SK-N-SH (cell line): ENCODE measurements around the gene OR2B2. TPM values are rescaled to one million over a fixed set of nuclear protein-coding genes. Genes with fewer than 3 reads are reported as not detected.

Experiments used
- CTCF ChIA-PET: fragments of 300-600, 350-600 bp; formaldehyde crosslinking; extraction: SDS; loops from one replicate; lab custom pipeline; 2021; lab: Yijun Ruan, JAX
- POLR2A ChIA-PET: fragments of 350-600 bp; sonication (Branson Sonifier 250); formaldehyde crosslinking; extraction: SDS; loops from one replicate; lab custom pipeline; 2020; ENCODE audit warnings: antibody characterized with exemption, inconsistent platforms; lab: Yijun Ruan, JAX
- DNase-seq: peaks from one replicate; pipeline ENCODE4 v3.0.0; 2012
- H2AFZ ChIP-seq: fragments of 200-600 bp; sonication (generic); 2 replicates; pipeline ENCODE4 v1.8.1; 2016; ENCODE audit warnings: antibody characterized with exemption, mild to moderate bottlenecking, low read depth
- H3F3A ChIP-seq: fragments of 200-600 bp; sonication (generic); replicated peaks from 2 replicates; pipeline ENCODE3; 2016; ENCODE audit warnings: antibody characterized with exemption, mild to moderate bottlenecking; ENCODE audit not compliant: insufficient read depth
- H3K27ac ChIP-seq, 2 experiments: fragments of 200-500 bp in 1 of 2; fragments of 200-600 bp in 1 of 2; sonication (Bioruptor generic) in 1 of 2; sonication (generic), shearing (Covaris generic) in 1 of 2; 2 replicates each; pipeline versions ENCODE4 v1.5.1 to v1.6.1; 2014 to 2016; ENCODE audit warnings: low read depth in 2 of 2, inconsistent platforms in 1 of 2, low read length in 1 of 2, mild to moderate bottlenecking in 1 of 2, mixed read lengths in 1 of 2
- H3K27me3 ChIP-seq: fragments of 200-600 bp; sonication (generic), shearing (Covaris generic); 2 replicates; pipeline ENCODE4 v1.6.1; 2016; ENCODE audit warnings: mixed run types; ENCODE audit not compliant: insufficient read depth
- H3K36me3 ChIP-seq, 2 experiments: fragments of 200-500 bp in 1 of 2; fragments of 200-600 bp in 1 of 2; sonication (Bioruptor generic) in 1 of 2; sonication (generic) in 1 of 2; replicated peaks in 1 of 2; 2 replicates each; pipeline versions ENCODE3 to v1.5.1; 2014 to 2016; ENCODE audit warnings: low read length in 1 of 2, mild to moderate bottlenecking in 1 of 2; ENCODE audit not compliant: insufficient read depth in 2 of 2, control insufficient read depth in 1 of 2
- H3K4me1 ChIP-seq, 2 experiments: fragments of 200-500 bp in 1 of 2; fragments of 200-600 bp in 1 of 2; sonication (Bioruptor generic) in 1 of 2; sonication (generic), shearing (Covaris generic) in 1 of 2; 2 replicates each; pipeline versions ENCODE4 v1.5.1 to v1.6.1; 2014 to 2016; ENCODE audit warnings: low read depth in 1 of 2, low read length in 1 of 2, mixed run types in 1 of 2; ENCODE audit not compliant: insufficient read depth in 2 of 2, control insufficient read depth in 1 of 2
- H3K4me2 ChIP-seq: fragments of 200-600 bp; sonication (generic), shearing (Covaris generic); 2 replicates; pipeline ENCODE4 v1.6.1; 2017; ENCODE audit warnings: mixed run types
- H3K4me3 ChIP-seq, 2 experiments: fragments of 200-500 bp in 1 of 2; fragments of 200-600 bp in 1 of 2; sonication (Bioruptor generic) in 1 of 2; sonication (generic), shearing (Covaris generic) in 1 of 2; 2 replicates each; pipeline versions ENCODE4 v1.5.1 to v1.8.1; 2014 to 2016; ENCODE audit warnings: low read depth in 2 of 2, inconsistent platforms in 1 of 2, low read length in 1 of 2, mild to moderate bottlenecking in 1 of 2, mixed read lengths in 1 of 2, moderate library complexity in 1 of 2
- H3K79me2 ChIP-seq: fragments of 200-600 bp; sonication (generic); 2 replicates; pipeline ENCODE4 v1.8.1; 2017; ENCODE audit warnings: mild to moderate bottlenecking; ENCODE audit not compliant: insufficient read depth
- H3K9ac ChIP-seq: fragments of 200-600 bp; sonication (generic); 2 replicates; pipeline ENCODE4 v1.6.1; 2017; ENCODE audit warnings: mixed run types
- H3K9me2 ChIP-seq: fragments of 200-600 bp; sonication (generic); 2 replicates; pipeline ENCODE4 v1.6.1; 2017; ENCODE audit warnings: mixed run types
- H3K9me3 ChIP-seq: fragments of 200-600 bp; sonication (generic); 2 replicates; pipeline ENCODE4 v1.6.1; 2017; ENCODE audit warnings: mixed run types, mild to moderate bottlenecking, moderate library complexity
- H4K20me1 ChIP-seq: fragments of 200-600 bp; sonication (generic); 2 replicates; pipeline ENCODE4 v1.6.1; 2017; ENCODE audit warnings: mild to moderate bottlenecking, mixed run types; ENCODE audit not compliant: insufficient read depth
- CHD2 ChIP-seq: fragments of 150-350 bp; IDR thresholded peaks from 2 replicates; pipeline ENCODE4 v1.6.1; 2018; ENCODE audit warnings: low read length; ENCODE audit not compliant: partially characterized antibody
- EP300 ChIP-seq, 2 experiments: IDR thresholded peaks; 2 replicates each; pipeline versions ENCODE4 v1.4.0 to v1.6.1; 2012; ENCODE audit warnings: borderline replicate concordance in 1 of 2, low read depth in 1 of 2, low read length in 1 of 2
- EZH2phosphoT487 ChIP-seq: fragments of 200-600 bp; sonication (generic); IDR thresholded peaks from 2 replicates; pipeline ENCODE4 v1.6.1; 2017; ENCODE audit warnings: low read depth, mixed run types, mild to moderate bottlenecking, antibody characterized with exemption, moderate library complexity, borderline replicate concordance
- FOXJ3 ChIP-seq: sonication (generic); formaldehyde crosslinking; IDR thresholded peaks from 2 replicates; pipeline ENCODE4 v1.5.1; 2020; ENCODE audit warnings: mild to moderate bottlenecking, missing genetic modification reagents
- MEF2A ChIP-seq: IDR thresholded peaks from 2 replicates; pipeline ENCODE4 v1.4.0; 2012; ENCODE audit warnings: low read depth, borderline replicate concordance
- MXI1 ChIP-seq: IDR thresholded peaks from 2 replicates; pipeline ENCODE4 v1.6.1; 2012; ENCODE audit warnings: mild to moderate bottlenecking, low read depth, low read length, improper control_type of control experiment
- NRF1 ChIP-seq: IDR thresholded peaks from 2 replicates; pipeline ENCODE4 v1.6.1; 2012; ENCODE audit warnings: low read depth, mild to moderate bottlenecking, low read length
- RAD21 ChIP-seq: IDR thresholded peaks from 2 replicates; pipeline ENCODE4 v1.6.1; 2012; ENCODE audit warnings: mild to moderate bottlenecking, low read length
- RXRA ChIP-seq: IDR thresholded peaks from 2 replicates; pipeline ENCODE4 v1.4.0; 2012; ENCODE audit warnings: low read depth, mild to moderate bottlenecking, borderline replicate concordance
- YY1 ChIP-seq: IDR thresholded peaks from 2 replicates; pipeline ENCODE4 v1.4.0; 2012; ENCODE audit warnings: low read depth, mild to moderate bottlenecking
- WGBS: methylation state at CpG from one replicate; pipeline ENCODE4 v1.1.6; 2017; ENCODE audit warnings: low lambda C conversion rate; 5-methylcytosine and 5-hydroxymethylcytosine counted together
- polyA plus RNA-seq, 3 experiments: library from polyadenylated mRNA; depleted of rRNA; stranded (reverse); fragments of >200 nt; gene quantifications; 2 replicates each; pipeline ENCODE4 v1.2.3, GENCODE V29; 2012
- TF ChIP-seq, protein P1 (sequence below): IDR thresholded peaks from 2 replicates; pipeline ENCODE4 v1.4.0; 2012; ENCODE audit warnings: low read depth, borderline replicate concordance
- TF ChIP-seq, protein P2 (sequence below): fragments of 150-350 bp; IDR thresholded peaks from 2 replicates; pipeline ENCODE4 v1.6.1; 2017; ENCODE audit warnings: antibody characterized with exemption, low read length, low read depth, borderline replicate concordance
- TF ChIP-seq, protein P3 (sequence below): IDR thresholded peaks from 2 replicates; pipeline ENCODE4 v1.4.0; 2012; ENCODE audit warnings: low read depth
- TF ChIP-seq, protein P4 (sequence below): fragments of 150-350 bp; IDR thresholded peaks from 2 replicates; pipeline ENCODE4 v1.6.1; 2016; ENCODE audit warnings: mild to moderate bottlenecking, low read depth, low read length

The OR2B2 gene
- polyA plus RNA-seq, 1 of the 3 experiments (the other 2 are of a cell fraction) = not detected

DNA sequence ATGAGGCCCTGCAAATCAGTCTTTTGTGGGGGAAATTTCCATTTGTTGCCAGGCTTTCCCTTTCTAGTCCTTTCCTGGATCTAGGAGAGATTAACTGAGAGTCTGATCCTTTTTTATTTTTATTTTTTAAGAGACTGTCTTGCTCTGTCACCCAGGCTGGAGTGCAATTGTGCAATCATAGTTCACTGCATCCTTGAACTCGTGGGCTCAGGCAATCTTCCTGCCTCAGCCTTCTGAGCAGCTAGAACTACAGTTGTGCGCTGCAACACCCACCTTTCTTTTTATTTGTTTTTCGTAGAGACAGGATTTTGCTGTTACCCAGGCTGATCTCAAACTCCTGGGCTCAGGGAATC, 22.9 kb downstream of the OR2B2 start:
- Histone ChIP-seq H3K36me3 (no peaks in the 10 kb centered on the region), H3K4me2 (0 out of 2 replicates have a peak overlapping the region, but pooled peaks have one; percentile 98), H3K27me3 (no peaks in the 10 kb centered on the region), H3K27ac (peak overlapping the region in 1 of 2 experiments; percentile 98; a peak in 3 of 4 replicates), H3K9me3 (no peaks in the 10 kb centered on the region), H3K9ac (no peak overlapping the region), H3K9me2 (no peaks in the 10 kb centered on the region), H3K4me1 (peaks cover 11 to 20% of the 10 kb centered on the region in 2 experiments; a peak in 3 of 4 replicates), H4K20me1 (no peaks in the 10 kb centered on the region), H3K4me3 (no peak overlapping the region), H3F3A (peaks cover 40% of the 10 kb centered on the region), H3K79me2 (peaks cover 16% of the 10 kb centered on the region; the same call in 1 of the 2 replicates), H2AFZ (no peak overlapping the region)
- ChIA-PET POLR2A (interaction anchor here (1.1 to 3.6 kb wide), 16 partner anchors 7 to 1857 kb away, joined by 5 to 127 read pairs (median 13); a partner anchor contains a TSS), CTCF (interaction anchor here (1.3 kb wide), 1 partner anchor 17 kb away, joined by 4 read pairs; a partner anchor contains a TSS)
- WGBS = 65% methylated on average over 3 of the region's 3 CpGs
- TF ChIP-seq EZH2phosphoT487 = no peak
- no peak for TF ChIP-seq MEF2A
- TF ChIP-seq MXI1 = no peak
- no peak for TF ChIP-seq YY1
- TF ChIP-seq RAD21 = no peak
- TF ChIP-seq, protein P1, sequence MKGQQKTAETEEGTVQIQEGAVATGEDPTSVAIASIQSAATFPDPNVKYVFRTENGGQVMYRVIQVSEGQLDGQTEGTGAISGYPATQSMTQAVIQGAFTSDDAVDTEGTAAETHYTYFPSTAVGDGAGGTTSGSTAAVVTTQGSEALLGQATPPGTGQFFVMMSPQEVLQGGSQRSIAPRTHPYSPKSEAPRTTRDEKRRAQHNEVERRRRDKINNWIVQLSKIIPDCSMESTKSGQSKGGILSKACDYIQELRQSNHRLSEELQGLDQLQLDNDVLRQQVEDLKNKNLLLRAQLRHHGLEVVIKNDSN = no peak
- TF ChIP-seq, protein P2, sequence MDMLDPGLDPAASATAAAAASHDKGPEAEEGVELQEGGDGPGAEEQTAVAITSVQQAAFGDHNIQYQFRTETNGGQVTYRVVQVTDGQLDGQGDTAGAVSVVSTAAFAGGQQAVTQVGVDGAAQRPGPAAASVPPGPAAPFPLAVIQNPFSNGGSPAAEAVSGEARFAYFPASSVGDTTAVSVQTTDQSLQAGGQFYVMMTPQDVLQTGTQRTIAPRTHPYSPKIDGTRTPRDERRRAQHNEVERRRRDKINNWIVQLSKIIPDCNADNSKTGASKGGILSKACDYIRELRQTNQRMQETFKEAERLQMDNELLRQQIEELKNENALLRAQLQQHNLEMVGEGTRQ = no peak
- no peak for TF ChIP-seq RXRA
- TF ChIP-seq CHD2 = no peak
- no peak for TF ChIP-seq EP300 (IDR thresholded peaks at IDR 0.05; ENCODE audit: borderline replicate concordance in 1 of 2, low read depth in 1 of 2, low read length in 1 of 2)
- TF ChIP-seq, protein P3, sequence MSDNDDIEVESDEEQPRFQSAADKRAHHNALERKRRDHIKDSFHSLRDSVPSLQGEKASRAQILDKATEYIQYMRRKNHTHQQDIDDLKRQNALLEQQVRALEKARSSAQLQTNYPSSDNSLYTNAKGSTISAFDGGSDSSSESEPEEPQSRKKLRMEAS = no peak
- TF ChIP-seq NRF1 = no peak
- no peak for TF ChIP-seq FOXJ3 (CRISPR knock-in tag)
- no peak for DNase-seq

DNA sequence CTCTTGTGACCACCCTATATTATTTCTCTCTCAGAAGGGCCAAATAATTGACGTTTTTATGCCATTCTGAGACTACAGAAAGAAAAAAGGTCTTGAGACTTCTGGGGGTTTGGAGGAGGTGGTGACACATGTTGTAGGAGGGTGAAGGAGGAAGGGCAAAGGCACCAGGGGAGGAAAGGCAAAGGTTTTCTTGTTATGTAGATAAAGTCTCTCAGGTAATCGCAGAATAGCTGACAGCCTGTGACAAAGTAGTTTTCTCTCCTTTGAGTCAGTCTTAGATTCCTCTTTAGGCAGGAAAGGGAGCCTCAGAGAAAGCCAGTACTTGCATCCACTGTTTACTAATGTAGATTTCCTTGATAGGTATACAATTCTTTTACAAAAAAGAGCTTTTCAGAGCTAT, 23.6 kb downstream of the OR2B2 start:
- TF ChIP-seq, protein P4, sequence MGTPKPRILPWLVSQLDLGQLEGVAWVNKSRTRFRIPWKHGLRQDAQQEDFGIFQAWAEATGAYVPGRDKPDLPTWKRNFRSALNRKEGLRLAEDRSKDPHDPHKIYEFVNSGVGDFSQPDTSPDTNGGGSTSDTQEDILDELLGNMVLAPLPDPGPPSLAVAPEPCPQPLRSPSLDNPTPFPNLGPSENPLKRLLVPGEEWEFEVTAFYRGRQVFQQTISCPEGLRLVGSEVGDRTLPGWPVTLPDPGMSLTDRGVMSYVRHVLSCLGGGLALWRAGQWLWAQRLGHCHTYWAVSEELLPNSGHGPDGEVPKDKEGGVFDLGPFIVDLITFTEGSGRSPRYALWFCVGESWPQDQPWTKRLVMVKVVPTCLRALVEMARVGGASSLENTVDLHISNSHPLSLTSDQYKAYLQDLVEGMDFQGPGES = no peak
- Histone ChIP-seq H3K36me3 (no peaks in the 10 kb centered on the region), H3K9me2 (no peaks in the 10 kb centered on the region), H3K4me1 (peaks cover 11 to 20% of the 10 kb centered on the region in 2 experiments; a peak in 3 of 4 replicates), H2AFZ (no peak overlapping the region), H3K4me2 (no peak overlapping the region), H3K27ac (peak overlapping the region in 1 of 2 experiments; percentile 98; a peak in 2 of 4 replicates), H3K9ac (no peak overlapping the region), H3F3A (peaks cover 36% of the 10 kb centered on the region), H3K9me3 (no peaks in the 10 kb centered on the region), H3K27me3 (no peaks in the 10 kb centered on the region), H3K4me3 (no peak overlapping the region), H4K20me1 (no peaks in the 10 kb centered on the region), H3K79me2 (peaks cover 13% of the 10 kb centered on the region; the same call in 1 of the 2 replicates)
- no peak for DNase-seq
- ChIA-PET POLR2A (interaction anchor here (2.3 to 3.6 kb wide), 5 partner anchors 17 to 1856 kb away, joined by 9 to 127 read pairs (median 60); a partner anchor contains a TSS), CTCF (interaction anchor here (1.3 kb wide), 1 partner anchor 16 kb away, joined by 4 read pairs; a partner anchor contains a TSS)
- 93% methylated on average over 2 of the region's 2 CpGs for WGBS
